T47D (cell line): ENCODE results near the gene S100B.

Experiments
- DNase-seq, 2 experiments: peaks; one replicate each; pipeline versions ENCODE4 v3.0.0 to v3.0.0-alpha.2; 2011 to 2012; ENCODE audit warnings: low read depth in 1 of 2, low spot score in 1 of 2
- JUND ChIP-seq: IDR thresholded peaks from 2 replicates; pipeline ENCODE4 v1.6.1; 2012; ENCODE audit warnings: low read depth
- in situ Hi-C: cut with HindIII; loops from 2 replicates; pipeline ENCODE4 v1.10.0; 2016; ENCODE audit warnings: low sequenced_read_pairs, low pct_unique_long_range_greater_than_20kb

The S100B gene

GRCh38 chr21:46622226-46622625 lies 17.3 kb upstream of the S100B start:
- in situ Hi-C loops = no loop called here
- TF ChIP-seq JUND = no peak
- DNase-seq = no peak

- no peak for DNase-seq
Observed at GRCh38 chr21:46621457-46622182, 16.7 kb upstream of the S100B start.

GRCh38 chr21:46620846-46621245 lies 16.0 kb upstream of the S100B start:
- in situ Hi-C loops = no loop called here
- TF ChIP-seq JUND = no peak
- no peak for DNase-seq

More at GRCh38 chr21:46621457-46622182, 16.7 kb upstream of the S100B start:
- no peak for TF ChIP-seq JUND
- in situ Hi-C loops = no loop called here

- TF ChIP-seq JUND = no peak
- no peak for DNase-seq
- in situ Hi-C loops = no loop called here
Observed at GRCh38 chr21:46619846-46620245, 15.0 kb upstream of the S100B start.

GRCh38 chr21:46618738-46619379 lies 14.0 kb upstream of the S100B start:
- TF ChIP-seq JUND = no peak
- in situ Hi-C loops = no loop called here
- no peak for DNase-seq

GRCh38 chr21:46617267-46618051 lies 12.6 kb upstream of the S100B start:
- TF ChIP-seq JUND = no peak
- in situ Hi-C loops = no loop called here
- DNase-seq = no peak

GRCh38 chr21:46616656-46617055 lies 11.8 kb upstream of the S100B start:
- no peak for DNase-seq
- TF ChIP-seq JUND = no peak
- in situ Hi-C loops = no loop called here

- no peak for TF ChIP-seq JUND
- in situ Hi-C loops = no loop called here
- DNase-seq = no peak
Observed at GRCh38 chr21:46616050-46616449, 11.2 kb upstream of the S100B start.

- DNase-seq = no peak
- in situ Hi-C loops = no loop called here
- TF ChIP-seq JUND = no peak
Observed at GRCh38 chr21:46613391-46613790, 8.5 kb upstream of the S100B start.

GRCh38 chr21:46610018-46610701 lies 5.3 kb upstream of the S100B start:
- in situ Hi-C loops = no loop called here
- no peak for DNase-seq
- no peak for TF ChIP-seq JUND

GRCh38 chr21:46608672-46609111 lies 3.8 kb upstream of the S100B start:
- TF ChIP-seq JUND = no peak
- DNase-seq = no peak
- in situ Hi-C loops = no loop called here

- no peak for TF ChIP-seq JUND
- in situ Hi-C loops = no loop called here
- DNase-seq = no peak
Observed at GRCh38 chr21:46607636-46608035, 2.8 kb upstream of the S100B start.

GRCh38 chr21:46606427-46606813 lies 1.5 kb upstream of the S100B start:
- no peak for TF ChIP-seq JUND
- no peak for DNase-seq

More at GRCh38 chr21:46606427-46606813, 1.5 kb upstream of the S100B start:
- in situ Hi-C loops = no loop called here
